HG03520 (cell line): Measurements from ENCODE around the gene TMC1.
"Not testable (repeated sequence)": the region's sequence is repeated elsewhere in the genome, so short reads cannot be mapped to it uniquely, and the experiment has no call there.

ENCODE experiments used
- ATAC-seq: cut with Tn5 transposase; IDR thresholded peaks from one replicate; pipeline ENCODE4 v1.9.1; 2021; ENCODE audit warnings: mild to moderate bottlenecking, moderate library complexity; ENCODE audit not compliant: unreplicated experiment

TMC1 gene

DNA sequence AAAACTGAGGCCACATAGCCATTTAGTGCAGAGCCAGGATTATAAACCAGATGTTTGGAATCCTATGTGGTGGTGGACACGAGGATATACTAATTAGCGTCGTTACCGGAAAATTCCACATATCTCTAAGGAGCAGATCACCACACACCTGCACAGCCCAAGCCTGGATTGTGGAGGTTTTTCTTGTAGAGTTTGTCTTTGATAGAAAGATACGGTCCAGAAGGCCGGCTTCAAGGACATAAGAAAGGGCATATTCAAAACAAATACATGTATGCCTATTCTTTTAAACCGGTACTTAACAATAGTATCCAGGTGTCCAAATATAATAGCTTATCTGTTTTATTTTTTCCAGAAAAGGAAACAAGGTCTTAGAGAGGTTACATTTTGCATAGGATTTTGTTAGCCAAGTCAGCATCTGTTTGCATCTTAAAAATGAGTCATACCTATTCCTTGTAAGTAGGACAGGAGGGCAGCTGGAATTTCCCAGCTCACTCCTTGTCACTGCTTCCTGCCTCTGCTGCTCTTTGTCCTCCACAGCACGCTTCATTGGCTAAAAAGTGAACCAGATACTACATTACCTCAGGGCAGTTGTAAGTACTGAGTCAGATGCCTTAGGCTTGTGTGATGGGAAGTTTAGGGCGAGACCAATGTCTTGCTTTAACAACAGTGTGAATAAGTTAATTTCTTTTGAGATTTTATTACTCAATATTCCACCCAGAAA lies 3.6 kb downstream of the TMC1 start:
- ATAC-seq, result no peak

DNA sequence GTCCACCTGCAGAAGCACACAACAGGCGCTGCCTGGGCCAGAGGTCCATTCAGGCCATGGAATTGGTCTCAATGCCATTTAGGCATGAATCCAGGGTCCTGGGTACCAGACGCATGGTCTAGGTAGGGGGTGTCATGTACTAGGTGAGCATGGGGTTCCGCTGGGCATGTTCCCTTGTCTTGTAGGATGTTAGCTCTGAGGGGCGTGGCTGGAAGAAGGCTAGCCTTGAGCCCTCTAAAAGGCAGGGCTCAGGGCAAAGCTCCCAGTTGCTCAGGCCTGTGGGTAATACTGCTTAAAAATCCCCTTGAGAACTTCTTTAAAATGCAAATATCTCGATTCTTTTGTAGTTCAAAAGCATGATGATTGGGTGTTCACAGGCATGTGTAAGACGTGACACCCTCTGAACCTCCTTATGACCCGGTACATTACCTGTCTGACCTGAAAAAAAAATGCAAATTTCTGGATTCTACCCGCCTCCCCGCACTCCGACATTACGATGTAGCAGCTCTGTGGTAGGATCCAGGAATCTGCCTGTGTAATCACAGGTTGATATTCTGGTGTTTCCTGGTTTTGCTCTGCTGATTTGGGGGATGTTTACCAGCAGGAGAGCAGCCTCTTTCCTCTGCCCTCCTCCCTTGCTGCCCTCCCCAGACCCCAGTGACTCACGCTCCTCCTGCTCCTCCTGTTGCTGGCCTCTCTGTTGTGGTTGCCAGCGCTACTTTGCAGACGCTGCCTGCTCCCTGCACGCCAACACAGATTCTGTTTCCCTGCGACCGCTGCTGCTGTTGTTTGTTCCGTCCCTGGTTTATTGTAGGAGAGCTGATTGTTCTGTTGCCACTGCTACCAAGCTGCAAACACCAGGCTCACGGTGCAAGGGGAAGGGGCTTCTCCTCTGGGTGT lies 5.7 kb downstream of the TMC1 start:
- peak; percentile 80 for ATAC-seq

DNA sequence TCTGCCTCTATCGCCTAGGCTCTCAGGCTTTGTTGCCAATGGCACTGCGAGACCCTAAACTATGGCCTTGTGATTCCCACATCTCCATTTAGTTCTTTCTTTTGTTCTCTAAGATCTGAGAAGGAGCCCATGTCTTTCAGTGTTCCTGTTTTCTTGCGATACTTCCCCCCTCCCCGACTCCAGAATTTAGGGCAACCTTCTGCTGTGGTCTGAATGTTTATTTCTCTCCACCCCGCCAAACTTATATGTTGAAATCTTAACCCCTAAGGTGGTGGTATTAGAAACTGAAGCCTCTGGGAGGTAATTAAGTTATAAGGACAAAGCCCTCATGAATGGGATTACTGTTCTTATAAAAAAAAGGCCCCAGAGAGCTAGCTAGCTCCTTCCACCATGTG lies 6.4 kb downstream of the TMC1 start:
- ATAC-seq, result no peak

DNA sequence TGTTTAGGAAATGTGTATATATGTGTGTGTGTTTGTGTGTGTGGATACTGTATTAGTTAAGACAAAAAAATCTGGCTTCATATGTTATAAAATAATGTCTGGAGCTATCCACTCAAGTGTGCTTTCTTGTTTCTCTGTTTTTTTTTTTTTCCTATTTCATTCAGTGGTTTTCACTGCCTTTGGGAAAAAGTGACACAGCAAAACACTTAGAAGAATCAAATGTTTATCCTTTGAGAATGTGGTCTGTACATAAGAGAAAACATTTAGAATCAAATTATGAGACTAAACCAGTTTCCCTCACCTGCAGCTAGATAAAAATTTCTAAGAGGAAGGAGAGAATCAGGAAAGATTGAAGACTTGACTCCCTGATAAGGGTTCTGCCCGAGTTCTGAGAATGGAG lies 8.1 kb downstream of the TMC1 start:
- ATAC-seq, result no peak

DNA sequence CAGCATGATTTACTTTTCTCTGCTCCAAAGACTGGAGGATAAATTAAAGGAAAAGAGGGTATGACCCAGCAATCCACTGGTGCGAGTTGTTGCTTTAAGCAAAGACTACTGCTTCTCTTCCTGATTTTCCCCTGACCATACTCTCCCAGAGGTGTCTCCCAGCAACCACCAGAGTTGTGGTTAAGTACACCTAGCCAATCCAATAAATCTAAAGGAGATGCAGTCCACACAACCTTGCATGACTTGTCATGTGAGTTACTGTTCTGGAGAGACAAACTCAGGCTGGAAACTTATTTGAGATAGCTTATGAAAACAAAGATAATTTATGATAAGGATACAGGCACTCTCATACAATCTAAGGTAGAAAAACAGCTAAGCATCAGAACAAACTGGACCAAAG lies 11.9 kb downstream of the TMC1 start:
- no peak for ATAC-seq

DNA sequence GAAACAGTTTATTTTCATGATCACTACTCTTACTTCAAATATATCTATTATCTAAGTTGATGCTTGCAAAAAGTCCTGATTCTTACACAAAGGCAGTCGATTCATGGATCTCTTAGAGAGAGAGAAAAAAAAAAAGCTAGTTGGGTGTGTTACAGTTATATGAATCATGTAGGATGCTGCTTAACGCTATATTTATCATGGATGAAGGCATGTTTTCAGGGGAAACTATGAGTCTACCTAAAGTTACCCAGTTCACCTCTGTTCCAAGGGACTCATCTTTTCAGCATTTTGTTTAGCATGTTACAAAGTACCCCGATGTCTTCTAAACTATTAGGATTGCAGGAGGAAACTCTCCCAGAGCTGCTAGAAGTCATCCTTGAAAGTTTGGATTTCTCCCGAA lies 13.5 kb downstream of the TMC1 start:
- ATAC-seq, result no peak

DNA sequence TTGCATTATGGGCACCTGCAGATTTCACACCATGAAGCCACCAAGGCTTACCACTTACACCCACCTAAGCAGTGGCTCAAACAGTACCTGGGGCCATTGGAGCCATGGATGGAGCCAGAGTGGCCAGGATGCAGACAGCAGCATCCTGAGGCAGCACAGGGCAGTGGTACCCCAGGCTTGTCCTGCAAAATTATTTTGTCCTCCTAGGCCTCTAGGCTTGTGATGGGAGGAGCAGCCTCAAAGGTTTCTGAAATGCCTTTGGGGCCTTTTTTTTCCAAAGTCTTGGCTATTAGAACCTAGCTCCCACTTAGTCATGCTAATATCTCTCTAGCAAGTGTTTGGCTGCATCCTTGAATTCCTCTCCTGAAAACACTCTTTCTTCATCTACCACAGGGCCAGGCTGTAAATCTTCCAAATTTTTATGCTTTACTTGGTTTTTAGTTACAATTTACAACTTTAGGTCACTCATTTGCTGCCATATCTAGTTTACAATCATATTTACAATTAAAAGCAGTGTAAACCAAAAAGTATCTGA lies 15.7 kb downstream of the TMC1 start:
- no peak for ATAC-seq

DNA sequence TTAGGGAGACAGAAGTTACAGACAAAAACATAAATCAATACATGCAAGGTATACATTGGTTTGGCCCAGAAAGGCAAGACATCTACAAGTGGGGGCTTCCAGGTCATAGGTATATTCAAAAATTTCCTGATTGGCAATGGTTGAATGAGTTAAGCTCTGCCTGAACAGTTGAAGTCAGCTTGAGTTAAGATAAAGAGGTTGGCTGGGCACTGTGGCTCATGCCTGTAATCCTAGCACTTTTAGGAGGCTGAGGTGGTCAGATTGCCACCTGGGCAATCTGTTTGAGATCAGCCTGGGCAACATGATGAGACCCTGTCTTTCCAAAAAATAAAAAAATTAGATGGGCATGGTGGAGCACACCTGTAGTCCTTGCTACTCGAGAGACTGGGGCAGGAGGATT lies 16.3 kb downstream of the TMC1 start:
- no peak for ATAC-seq

DNA sequence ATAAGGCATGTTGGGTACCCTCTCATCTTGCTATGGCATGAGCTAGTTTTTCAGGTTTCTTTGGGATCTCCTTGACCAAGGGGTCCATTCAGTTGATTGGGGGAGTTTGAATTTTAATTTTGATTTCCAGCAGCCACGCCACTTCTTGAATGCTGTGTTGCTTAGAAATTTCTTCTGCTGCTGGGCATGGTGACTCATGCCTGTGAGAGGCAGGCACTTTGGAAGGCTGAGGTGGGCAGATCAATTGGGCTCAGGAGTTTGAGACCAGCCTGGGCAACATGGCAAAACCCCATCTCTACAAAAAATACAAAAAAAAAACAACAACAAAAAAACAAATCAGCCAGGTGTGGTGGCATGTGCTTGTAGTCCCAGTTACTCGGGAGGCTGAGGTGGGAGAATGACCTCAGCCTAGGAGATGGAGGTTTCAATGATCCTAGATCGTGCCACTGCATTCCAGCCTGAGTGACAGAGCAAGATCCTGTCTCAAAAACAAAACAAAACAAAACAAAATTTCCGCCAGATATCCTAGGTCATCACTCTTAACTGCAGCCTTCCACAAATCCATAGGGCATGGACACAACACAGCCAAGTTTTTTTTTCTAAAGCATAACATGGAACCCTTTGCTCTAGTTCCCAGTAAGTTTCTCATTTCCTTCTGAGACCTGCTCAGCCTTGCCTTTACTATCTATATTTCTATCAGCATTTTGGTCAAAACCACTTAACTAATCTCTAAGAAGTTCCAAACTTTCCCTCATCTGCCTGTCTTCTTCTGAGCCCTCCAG lies 17.7 kb downstream of the TMC1 start:
- ATAC-seq, result no peak

DNA sequence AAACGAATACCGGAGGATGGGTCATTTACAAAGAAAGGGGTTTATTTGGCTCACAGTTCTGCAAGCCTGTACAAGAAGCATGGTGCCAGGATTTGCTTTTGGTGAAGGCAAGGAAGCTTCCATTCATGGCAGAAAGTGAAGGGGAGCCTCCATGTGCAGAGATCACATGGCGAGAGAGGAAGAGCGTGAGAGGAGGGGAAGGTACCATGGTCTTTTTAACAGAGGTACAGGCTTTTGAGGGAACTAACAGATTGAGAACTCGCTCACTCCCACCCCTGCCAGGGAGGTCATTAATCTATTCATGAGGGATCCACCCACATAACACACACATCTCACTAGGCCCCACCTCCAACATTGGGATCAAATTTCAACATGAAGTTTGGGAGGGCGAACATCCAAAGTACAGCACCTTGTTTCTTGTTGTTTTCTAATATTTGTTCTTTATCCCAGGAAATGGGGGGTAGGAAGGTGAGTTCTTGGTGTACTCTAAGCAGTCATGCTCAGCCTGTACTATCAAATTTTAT lies 18.5 kb downstream of the TMC1 start:
- ATAC-seq, result no peak

DNA sequence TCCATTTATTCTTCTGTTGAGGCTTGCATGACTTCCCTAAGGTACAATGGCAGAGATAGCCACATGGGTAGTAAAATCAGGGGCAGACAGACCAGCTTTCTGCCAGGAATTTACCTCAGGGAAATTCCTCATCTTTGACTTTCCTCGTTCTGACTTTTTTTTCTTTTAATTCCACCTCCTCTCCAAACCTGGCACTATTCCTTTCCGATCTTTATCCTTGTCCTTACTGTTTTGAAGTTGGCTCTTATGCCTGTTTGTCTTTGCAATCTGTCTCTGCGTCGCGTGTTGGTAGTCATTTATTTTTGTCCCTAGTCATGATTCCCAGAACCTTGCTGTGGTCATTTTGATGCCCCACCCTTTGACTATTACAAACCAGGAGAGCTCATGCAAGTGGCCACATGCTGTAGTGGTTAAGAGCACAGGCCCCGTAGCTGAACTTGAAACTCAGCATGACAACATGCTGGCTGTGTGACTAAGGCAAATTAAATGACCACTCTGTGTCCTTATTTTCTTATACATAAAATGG lies 19.0 kb downstream of the TMC1 start:
- ATAC-seq, result no peak

DNA sequence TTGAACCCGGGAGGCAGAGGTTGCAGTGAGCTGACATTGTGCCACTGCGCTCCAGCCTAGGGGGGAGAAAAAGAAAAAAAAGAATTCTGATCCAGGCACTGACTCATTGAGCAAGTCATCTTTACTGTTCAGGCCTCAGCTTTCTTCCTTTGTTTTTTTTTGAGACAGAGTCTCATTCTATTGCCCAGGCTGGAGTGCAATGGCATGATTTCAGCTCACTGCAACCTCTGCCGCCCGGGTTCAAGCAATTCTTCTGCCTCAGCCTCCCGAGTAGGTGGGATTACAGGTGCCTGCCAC lies 21.1 kb downstream of the TMC1 start:
- not testable (repeated sequence) for ATAC-seq

DNA sequence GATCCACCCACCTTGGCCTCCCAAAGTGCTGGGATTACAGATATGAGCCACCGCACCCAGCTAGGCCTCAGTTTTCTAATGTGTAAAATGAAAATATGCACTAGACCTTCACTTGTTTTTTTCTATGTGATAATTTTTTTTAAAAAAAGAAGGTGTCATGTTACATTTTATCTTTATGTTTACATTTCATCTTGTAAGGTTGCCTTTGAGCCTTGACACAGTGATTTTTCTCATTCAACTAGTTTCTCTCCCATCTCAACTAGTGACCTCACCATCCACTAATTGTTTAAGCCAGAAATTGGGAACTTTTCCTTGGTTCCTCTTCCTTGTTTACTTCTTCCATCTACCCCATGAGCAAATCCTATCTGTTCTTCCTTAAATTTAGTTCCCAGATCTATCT lies 21.5 kb downstream of the TMC1 start:
- no peak for ATAC-seq

DNA sequence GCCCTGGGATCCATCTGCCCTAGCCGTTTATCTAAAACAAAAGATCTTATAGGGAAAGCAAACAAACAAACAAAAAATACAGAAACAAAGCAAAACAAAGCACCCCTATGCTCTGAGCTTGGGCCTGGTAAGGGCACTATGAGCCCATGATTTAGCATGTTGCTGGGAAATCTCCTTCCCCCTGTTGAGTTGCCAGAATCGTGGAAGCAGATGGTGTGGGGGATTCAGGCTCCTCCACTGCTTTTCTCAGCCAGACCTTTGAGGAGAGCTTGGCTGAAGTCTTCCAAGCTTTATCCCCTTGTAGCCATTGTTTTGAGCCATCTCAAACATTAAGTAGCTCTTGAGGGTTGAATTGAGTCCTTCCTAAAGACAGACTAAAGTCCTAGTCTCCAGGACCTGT lies 29.9 kb downstream of the TMC1 start:
- ATAC-seq, result no peak

DNA sequence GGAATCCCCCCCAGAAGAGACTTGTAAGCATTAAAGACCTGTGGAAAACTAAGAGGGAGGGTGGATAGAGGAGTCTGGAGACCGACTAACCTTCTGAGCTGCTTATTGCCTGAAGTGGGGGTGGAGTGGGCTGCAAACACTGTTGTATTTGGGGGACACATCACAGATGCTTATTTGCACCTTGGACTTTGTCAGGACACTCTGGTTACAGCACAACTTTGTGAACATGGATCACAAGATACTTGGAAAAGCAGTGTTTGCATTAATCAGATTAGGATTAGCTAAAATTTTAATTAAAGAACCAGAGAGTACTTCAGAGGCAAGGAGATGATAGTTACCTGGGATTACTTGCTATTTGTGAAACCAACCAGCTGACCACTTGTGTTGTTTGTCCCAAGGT lies 30.9 kb downstream of the TMC1 start:
- ATAC-seq, result no peak

DNA sequence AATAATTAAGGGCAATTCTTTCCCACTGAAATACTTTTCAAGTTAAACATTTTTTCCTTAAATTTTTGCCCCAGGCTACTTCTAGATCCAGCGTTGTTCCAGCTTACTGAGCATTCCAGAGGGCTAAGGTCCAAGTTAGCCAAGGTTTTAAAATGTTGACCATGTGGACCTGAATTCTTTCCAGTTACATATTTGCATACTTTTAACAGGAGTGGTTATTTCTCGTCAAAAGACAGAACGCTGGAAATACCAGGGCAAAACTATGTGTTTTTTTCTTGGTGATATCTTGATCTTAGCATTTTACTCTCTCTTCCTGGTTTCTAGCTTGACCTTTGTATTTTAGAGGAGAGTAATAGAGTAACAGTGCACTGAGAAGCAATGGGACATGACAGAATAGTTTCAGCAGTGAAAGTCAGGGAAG lies 32.8 kb downstream of the TMC1 start:
- ATAC-seq, result no peak

DNA sequence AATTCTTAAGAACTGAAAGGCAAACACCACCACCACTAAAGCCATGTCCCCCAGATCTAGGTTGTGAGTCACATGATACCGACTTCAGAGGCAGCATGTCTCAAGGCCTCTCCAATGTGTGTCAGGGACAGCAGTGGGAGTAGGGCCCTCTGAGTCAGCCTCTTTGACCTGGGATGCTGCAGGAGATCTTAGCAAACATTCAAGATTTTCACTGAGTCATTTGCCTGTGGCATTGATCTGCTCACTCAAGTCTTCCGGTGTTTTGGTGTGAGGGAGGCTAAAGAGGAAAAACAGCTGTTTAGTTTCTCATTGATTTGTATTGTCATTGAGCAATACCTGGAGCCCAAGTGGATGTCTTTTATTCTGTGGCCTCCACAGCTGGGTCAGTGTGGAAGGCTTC lies 36.1 kb downstream of the TMC1 start:
- no peak for ATAC-seq

DNA sequence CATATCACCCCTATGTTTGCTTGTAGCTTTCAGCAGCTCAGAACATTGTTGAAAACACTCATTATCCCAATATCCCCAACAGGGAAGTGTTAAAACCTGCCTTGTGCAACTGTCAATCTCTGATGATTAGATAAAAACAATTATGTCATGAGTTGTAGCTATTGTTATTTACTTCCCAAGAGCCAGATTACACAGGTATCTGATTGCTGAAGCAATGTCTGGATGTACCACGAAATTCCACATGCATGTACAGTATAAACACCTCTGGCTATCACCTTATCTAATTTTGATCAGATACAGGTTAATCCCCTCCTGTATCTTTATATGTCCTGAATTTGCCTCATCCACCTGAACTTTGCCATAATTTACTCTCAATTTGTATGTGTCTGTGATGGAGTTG lies 38.7 kb downstream of the TMC1 start:
- no peak for ATAC-seq

DNA sequence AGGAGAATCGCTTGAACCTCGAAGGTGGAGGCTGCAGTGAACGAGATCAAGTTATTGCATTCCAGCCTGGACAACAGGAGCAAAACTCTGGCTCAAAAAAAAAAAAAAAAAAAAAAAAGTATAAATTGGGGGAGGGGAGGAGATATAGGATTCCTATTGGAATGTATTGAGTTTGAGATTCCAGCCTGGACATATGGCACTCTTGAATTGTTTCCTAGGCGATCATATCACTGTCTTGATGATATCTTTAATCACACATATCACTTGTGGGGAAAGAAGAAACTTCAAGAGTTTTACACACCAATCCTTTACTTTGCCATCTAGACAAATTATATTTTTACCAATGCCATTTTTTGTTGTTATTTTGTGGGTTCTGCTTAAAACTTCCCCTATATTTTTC lies 42.4 kb downstream of the TMC1 start:
- no peak for ATAC-seq

DNA sequence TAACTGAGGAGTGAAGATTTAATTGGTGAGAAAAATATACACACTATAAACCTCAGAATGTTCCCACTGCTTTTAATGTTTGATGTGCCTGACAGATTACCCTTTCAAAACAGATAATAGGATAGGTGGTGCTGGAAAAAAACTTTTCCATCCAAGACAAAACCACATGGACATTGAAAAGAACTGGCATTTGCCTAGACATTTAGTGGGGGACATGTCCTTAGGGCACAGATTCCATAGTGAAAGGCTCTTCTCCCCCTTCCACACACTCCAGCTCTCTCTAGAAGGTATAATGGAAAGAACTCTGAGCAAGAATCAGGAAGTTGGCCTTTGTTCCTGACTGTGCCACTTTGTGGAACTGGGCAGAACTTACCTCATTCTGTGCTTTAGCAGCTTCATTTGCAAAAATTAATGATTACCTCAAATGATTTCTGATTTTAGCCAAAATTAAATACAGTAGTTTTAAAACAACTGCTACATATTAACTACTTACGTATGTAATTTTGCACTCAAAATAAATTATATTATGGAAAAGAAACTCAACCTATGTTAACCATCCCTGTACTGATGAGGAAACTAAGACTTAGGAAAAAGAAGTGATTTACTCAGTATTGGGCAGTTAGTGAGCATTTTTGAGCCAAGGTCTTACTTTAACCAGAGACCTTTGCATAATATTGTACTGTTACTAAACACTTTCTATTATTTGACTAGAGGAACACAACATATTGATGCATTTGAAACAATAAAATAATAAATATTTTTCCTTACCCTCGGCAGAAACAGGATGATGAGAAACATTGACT lies 43.3 kb downstream of the TMC1 start:
- no peak for ATAC-seq
